Endodermal cell (in vitro differentiated cells): ENCODE results near the gene GPC3. TPM values are rescaled to one million over a fixed set of nuclear protein-coding genes. Genes with fewer than 3 reads are reported as not detected.

Experiments
- DNase-seq: peaks from one replicate; pipeline ENCODE4 v3.0.0-alpha.2; 2017
- H3K27ac ChIP-seq: 2 replicates; pipeline ENCODE4 v1.5.1; 2013; ENCODE audit warnings: mild to moderate bottlenecking, low read depth, low read length, moderate library complexity
- H3K27me3 ChIP-seq: 2 replicates; pipeline ENCODE4 v1.6.1; 2013; ENCODE audit warnings: mild to moderate bottlenecking, low read length, moderate library complexity; ENCODE audit not compliant: insufficient read depth, control insufficient read depth, poor library complexity, severe bottlenecking
- H3K36me3 ChIP-seq: 2 replicates; pipeline ENCODE4 v1.7.0; 2013; ENCODE audit warnings: mild to moderate bottlenecking, low read length, moderate library complexity; ENCODE audit not compliant: control insufficient read depth, insufficient read depth
- H3K4me1 ChIP-seq: one replicate; pipeline ENCODE4 v1.7.0; 2013; ENCODE audit warnings: low read length; ENCODE audit not compliant: control insufficient read depth, insufficient read depth
- H3K4me3 ChIP-seq: 2 replicates; pipeline ENCODE4 v1.5.1; 2013; ENCODE audit warnings: mild to moderate bottlenecking, low read length, moderate library complexity
- H3K9ac ChIP-seq: 2 replicates; pipeline ENCODE4 v1.6.1; 2013; ENCODE audit warnings: mild to moderate bottlenecking, low read length, moderate library complexity; ENCODE audit not compliant: poor library complexity, severe bottlenecking; ENCODE audit errors: extremely low read depth
- H3K9me3 ChIP-seq: 2 replicates; pipeline ENCODE4 v1.6.1; 2013; ENCODE audit warnings: mild to moderate bottlenecking, low read length, moderate library complexity; ENCODE audit not compliant: control insufficient read depth
- H3K27ac Mint-ChIP-seq: 2 replicates; pipeline ENCODE4 v1.8.0; 2020; ENCODE audit warnings: mixed read lengths
- H3K27me3 Mint-ChIP-seq: 2 replicates; pipeline ENCODE4 v1.8.0; 2021; ENCODE audit warnings: mild to moderate bottlenecking, mixed read lengths; ENCODE audit not compliant: insufficient read depth
- H3K36me3 Mint-ChIP-seq: 2 replicates; pipeline ENCODE4 v1.8.0; 2020; ENCODE audit warnings: low read depth, mixed read lengths
- H3K4me1 Mint-ChIP-seq: 2 replicates; pipeline ENCODE4 v1.8.0; 2020; ENCODE audit warnings: mixed read lengths
- H3K4me3 Mint-ChIP-seq: 2 replicates; pipeline ENCODE4 v1.8.0; 2020; ENCODE audit warnings: mild to moderate bottlenecking, moderate library complexity, mixed read lengths
- H3K9me3 Mint-ChIP-seq: 2 replicates; pipeline ENCODE4 v1.8.0; 2020; ENCODE audit warnings: mild to moderate bottlenecking, mixed read lengths
- WGBS, 2 experiments: methylation state at CpG; one replicate each; pipeline versions ENCODE4 v1.1.5 to v1.1.7; 2013; ENCODE audit warnings: missing lambda C conversion rate in 2 of 2, mixed read lengths in 1 of 2; ENCODE audit not compliant: insufficient coverage in 1 of 2, insufficient read length in 1 of 2; 5-methylcytosine and 5-hydroxymethylcytosine counted together
- total RNA-seq, 2 donors: library from RNA; stranded (reverse); fragmentation: NEBNext Ultra II Directional in 1 of 2; extraction: Animal tissue kit (Norgen Biotek cat#: 25700) in 1 of 2; gene quantifications; 2 replicates in 1 of 2; 3 replicates in 1 of 2; pipeline ENCODE4 v1.2.1, GENCODE V29; 2021
- TF ChIP-seq, protein P1 (sequence below): fragments of 200-600 bp; sonication (generic); conservative IDR thresholded peaks from 2 replicates; pipeline ENCODE4 v1.5.0; 2021; ENCODE audit warnings: antibody characterized with exemption, mild to moderate bottlenecking

Gene GPC3
- total RNA-seq, 2 donors from 2014 or later, result 39.5 to 125 TPM

DNA sequence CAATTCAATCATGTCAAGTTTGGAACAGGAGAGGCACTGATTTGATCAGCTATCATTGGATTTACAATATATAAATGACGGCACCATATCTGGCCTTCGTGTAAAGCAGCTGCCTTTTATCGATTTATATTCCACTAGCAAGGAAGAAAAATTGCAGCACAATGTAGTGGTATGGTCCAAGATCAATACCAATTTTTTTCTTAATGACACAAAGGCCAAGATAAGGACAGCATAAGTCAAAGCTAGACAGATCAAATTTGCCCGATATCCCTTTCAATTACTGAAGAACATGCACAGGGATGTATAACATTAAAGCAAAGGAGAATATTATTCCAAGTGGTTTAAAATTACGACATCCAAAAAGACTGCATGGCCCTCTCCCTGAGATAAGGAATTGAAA is 167.4 kb downstream of the GPC3 start:
- WGBS, 2 experiments, result 90% methylated on average over 4 of the region's 5 CpGs; no CpG with 5 or more reads in 1 of the 2 experiments
- Histone ChIP-seq H3K27ac (no peak overlapping the region), H3K9ac (no peak overlapping the region), H3K9me3 (no peaks in the 10 kb centered on the region), H3K27me3 (no peaks in the 10 kb centered on the region), H3K4me3 (no peak overlapping the region), H3K4me1 (no peaks in the 10 kb centered on the region), H3K36me3 (no peaks in the 10 kb centered on the region)
- Mint-ChIP-seq H3K27ac (no peak overlapping the region), H3K4me3 (no peak overlapping the region), H3K36me3 (no peaks in the 10 kb centered on the region), H3K27me3 (no peaks in the 10 kb centered on the region), H3K4me1 (peaks cover 37% of the 10 kb centered on the region), H3K9me3 (no peaks in the 10 kb centered on the region)
- DNase-seq, result no peak
- TF ChIP-seq, protein P1, sequence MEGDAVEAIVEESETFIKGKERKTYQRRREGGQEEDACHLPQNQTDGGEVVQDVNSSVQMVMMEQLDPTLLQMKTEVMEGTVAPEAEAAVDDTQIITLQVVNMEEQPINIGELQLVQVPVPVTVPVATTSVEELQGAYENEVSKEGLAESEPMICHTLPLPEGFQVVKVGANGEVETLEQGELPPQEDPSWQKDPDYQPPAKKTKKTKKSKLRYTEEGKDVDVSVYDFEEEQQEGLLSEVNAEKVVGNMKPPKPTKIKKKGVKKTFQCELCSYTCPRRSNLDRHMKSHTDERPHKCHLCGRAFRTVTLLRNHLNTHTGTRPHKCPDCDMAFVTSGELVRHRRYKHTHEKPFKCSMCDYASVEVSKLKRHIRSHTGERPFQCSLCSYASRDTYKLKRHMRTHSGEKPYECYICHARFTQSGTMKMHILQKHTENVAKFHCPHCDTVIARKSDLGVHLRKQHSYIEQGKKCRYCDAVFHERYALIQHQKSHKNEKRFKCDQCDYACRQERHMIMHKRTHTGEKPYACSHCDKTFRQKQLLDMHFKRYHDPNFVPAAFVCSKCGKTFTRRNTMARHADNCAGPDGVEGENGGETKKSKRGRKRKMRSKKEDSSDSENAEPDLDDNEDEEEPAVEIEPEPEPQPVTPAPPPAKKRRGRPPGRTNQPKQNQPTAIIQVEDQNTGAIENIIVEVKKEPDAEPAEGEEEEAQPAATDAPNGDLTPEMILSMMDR, result no peak

DNA sequence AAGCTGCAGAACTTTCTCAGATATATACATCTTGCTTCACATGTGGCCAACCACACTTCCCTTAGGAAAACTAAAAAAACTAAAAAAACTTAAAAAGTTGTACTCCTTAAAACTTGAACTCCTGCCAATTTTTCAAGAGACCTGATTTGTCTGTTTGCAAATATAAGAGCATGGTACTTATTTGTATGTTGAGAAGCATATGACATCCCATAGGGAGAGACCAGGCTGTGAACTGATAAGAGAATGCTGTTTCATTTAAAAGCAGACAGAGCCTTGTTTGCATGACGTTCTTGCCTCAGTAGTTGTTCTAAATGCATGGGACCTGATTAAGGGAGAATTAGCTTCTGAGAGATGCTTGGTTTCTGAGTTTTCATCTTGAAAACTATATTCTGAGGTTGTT is 169.9 kb downstream of the GPC3 start:
- Histone ChIP-seq H3K27ac (no peak overlapping the region), H3K27me3 (no peaks in the 10 kb centered on the region), H3K4me1 (no peaks in the 10 kb centered on the region), H3K9me3 (no peaks in the 10 kb centered on the region), H3K36me3 (no peaks in the 10 kb centered on the region), H3K4me3 (no peak overlapping the region), H3K9ac (no peak overlapping the region)
- H3K4me3 Mint-ChIP-seq, result no peak overlapping the region
- no peaks in the 10 kb centered on the region for H3K9me3 Mint-ChIP-seq
- 63 to 83% methylated on average over 1 of the region's 1 CpG for WGBS, 2 experiments
- peaks cover 47% of the 10 kb centered on the region for H3K4me1 Mint-ChIP-seq
- peaks cover 2% of the 10 kb centered on the region for H3K36me3 Mint-ChIP-seq
- no peaks in the 10 kb centered on the region for H3K27me3 Mint-ChIP-seq
- no peak for DNase-seq
- TF ChIP-seq, protein P1, result no peak
- H3K27ac Mint-ChIP-seq, result no peak overlapping the region

DNA sequence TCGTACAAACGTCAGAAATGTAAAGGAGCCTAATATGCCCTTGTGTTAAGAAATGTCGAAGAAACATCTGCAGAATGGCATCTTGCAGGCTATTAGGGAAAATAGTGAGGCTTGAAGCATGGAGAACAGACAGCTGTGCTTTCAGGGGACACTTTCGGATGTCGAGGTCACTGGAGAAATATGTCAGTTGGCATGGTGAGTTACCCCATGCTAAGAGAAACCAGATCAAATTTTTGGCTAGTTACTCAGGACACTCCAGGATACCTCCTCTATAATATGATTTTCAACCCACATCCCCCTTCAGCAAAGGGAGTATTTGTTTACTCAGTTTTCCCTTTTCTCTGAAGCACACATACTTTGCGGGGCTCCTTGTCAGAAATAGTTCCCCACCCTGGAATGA is 171.4 kb downstream of the GPC3 start:
- no peak for DNase-seq
- H3K9me3 Mint-ChIP-seq, result no peaks in the 10 kb centered on the region
- H3K27me3 ChIP-seq, result no peaks in the 10 kb centered on the region
- H3K36me3 Mint-ChIP-seq, result peaks cover 2% of the 10 kb centered on the region
- no peaks in the 10 kb centered on the region for H3K36me3 ChIP-seq
- TF ChIP-seq, protein P1, result no peak
- H3K4me1 Mint-ChIP-seq, result peaks cover 35% of the 10 kb centered on the region
- no peak overlapping the region for H3K27ac Mint-ChIP-seq
- no peaks in the 10 kb centered on the region for H3K4me1 ChIP-seq
- no peak overlapping the region for H3K4me3 Mint-ChIP-seq
- 83 to 89% methylated on average over 2 to 6 of the region's 6 CpGs for WGBS, 2 experiments
- H3K9ac ChIP-seq, result no peak overlapping the region
- no peaks in the 10 kb centered on the region for H3K27me3 Mint-ChIP-seq
- no peak overlapping the region for H3K4me3 ChIP-seq
- no peaks in the 10 kb centered on the region for H3K9me3 ChIP-seq
- no peak overlapping the region for H3K27ac ChIP-seq
